SK-N-MC (cell line): ENCODE measurements around the gene MSANTD2.

ENCODE experiments used
- DNase-seq: peaks from one replicate; pipeline ENCODE4 v3.0.0-alpha.2; 2011; ENCODE audit warnings: low read depth, low spot score
- H3K27ac ChIP-seq: fragments of 200-600 bp; sonication (generic); 2 replicates; pipeline ENCODE4 v1.5.1; 2016; ENCODE audit warnings: mixed run types
- H3K36me3 ChIP-seq: fragments of 200-600 bp; sonication (generic); 2 replicates; pipeline ENCODE4 v1.6.1; 2017; ENCODE audit warnings: antibody characterized with exemption, low read length, mixed read lengths; ENCODE audit not compliant: insufficient read depth
- H3K4me3 ChIP-seq: fragments of 200-600 bp; sonication (generic); 2 replicates; pipeline ENCODE4 v1.5.1; 2016
- H3K9ac ChIP-seq: fragments of 200-600 bp; sonication (generic); 2 replicates; pipeline ENCODE4 v1.8.0; 2017; ENCODE audit warnings: mixed run types, mixed read lengths; ENCODE audit not compliant: insufficient read length
- H3K9me3 ChIP-seq: fragments of 200-600 bp; sonication (generic); 2 replicates; pipeline ENCODE4 v1.6.1; 2017; ENCODE audit warnings: low read depth, mild to moderate bottlenecking, antibody characterized with exemption, low read length, moderate library complexity, mixed read lengths
- EZH2 ChIP-seq: fragments of 200-600 bp; sonication (generic); IDR thresholded peaks from one replicate; pipeline ENCODE4 v1.6.1; 2017; ENCODE audit warnings: antibody characterized with exemption
- FOXP2 ChIP-seq: optimal IDR thresholded peaks from 2 replicates; pipeline ENCODE3; 2011; ENCODE audit warnings: mild to moderate bottlenecking, moderate library complexity; ENCODE audit not compliant: insufficient read depth; ENCODE audit errors: extremely low read length, control extremely low read depth
- POLR2AphosphoS5 ChIP-seq: IDR thresholded peaks from 2 replicates; pipeline ENCODE4 v1.6.1; 2012; ENCODE audit warnings: mild to moderate bottlenecking, low read depth, low read length, borderline replicate concordance

Gene MSANTD2

DNA sequence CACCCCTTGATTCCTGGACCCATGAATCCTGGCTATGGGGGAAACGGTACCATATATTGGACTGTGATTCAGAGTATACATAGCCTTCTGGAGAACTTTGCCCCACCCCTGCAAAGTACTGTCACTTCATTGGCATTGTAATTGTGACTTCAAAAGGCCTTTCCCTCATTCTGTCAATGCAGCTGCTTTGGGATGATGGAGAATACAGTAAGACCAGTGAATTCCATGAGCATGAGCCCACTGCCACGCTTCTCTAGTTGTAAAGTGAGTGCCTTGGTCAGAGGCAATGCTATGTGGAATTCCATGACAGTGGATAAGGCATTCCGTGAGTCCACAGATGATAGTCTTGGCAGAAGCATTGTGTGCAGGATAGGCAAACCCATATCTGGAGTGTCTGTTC, 25.7 kb upstream of the MSANTD2 start:
- H3K9me3 ChIP-seq, result no peaks in the 10 kb centered on the region
- no peak overlapping the region for H3K27ac ChIP-seq
- no peak for DNase-seq
- no peak for TF ChIP-seq POLR2AphosphoS5
- no peak for TF ChIP-seq EZH2
- no peak for TF ChIP-seq FOXP2
- H3K9ac ChIP-seq, result no peak overlapping the region
- no peak overlapping the region for H3K4me3 ChIP-seq
- no peaks in the 10 kb centered on the region for H3K36me3 ChIP-seq

DNA sequence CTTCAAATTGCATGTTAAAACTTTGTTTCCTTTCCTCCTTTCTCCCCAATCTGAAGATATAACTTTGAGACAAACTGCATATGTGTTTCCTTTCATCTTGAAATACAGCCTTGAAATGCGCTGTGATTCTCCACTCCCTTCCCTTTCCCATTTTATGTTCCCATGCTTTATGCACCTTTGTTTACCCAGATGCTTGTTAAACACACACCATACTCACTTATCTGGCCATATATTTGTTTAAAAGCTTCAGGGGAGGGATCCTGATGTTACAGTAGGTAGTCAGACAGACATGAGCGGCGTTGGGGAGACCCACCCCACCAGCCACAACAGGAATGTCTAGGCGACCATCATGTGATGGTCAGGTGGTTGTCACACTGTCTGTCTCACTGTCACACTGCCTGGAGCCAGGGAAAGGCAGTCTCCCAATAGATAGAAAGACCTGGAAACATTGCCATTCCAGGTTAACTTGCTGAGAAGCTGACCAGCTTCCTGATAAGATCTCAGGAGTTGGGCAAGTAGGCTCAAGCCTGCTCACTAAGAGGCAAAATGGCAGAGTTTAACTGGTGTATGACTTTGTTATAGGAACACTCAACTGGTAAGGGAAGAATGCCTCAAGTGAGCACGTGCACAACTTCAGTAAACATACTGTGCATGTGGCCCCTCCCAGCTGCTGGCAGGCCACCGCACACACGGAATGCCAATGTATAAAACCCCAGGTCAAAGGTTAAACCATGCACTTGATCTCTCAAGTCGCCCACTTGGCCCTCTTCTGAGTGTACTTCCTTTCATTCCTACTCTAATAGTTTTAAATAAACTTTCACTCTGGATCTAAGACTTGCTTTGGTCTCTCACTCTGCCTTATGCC, 23.5 kb upstream of the MSANTD2 start:
- H3K9me3 ChIP-seq, result no peaks in the 10 kb centered on the region
- DNase-seq, result no peak
- no peak overlapping the region for H3K4me3 ChIP-seq
- TF ChIP-seq EZH2, result no peak
- TF ChIP-seq FOXP2, result no peak
- H3K27ac ChIP-seq, result no peak overlapping the region
- no peaks in the 10 kb centered on the region for H3K36me3 ChIP-seq
- H3K9ac ChIP-seq, result no peak overlapping the region

DNA sequence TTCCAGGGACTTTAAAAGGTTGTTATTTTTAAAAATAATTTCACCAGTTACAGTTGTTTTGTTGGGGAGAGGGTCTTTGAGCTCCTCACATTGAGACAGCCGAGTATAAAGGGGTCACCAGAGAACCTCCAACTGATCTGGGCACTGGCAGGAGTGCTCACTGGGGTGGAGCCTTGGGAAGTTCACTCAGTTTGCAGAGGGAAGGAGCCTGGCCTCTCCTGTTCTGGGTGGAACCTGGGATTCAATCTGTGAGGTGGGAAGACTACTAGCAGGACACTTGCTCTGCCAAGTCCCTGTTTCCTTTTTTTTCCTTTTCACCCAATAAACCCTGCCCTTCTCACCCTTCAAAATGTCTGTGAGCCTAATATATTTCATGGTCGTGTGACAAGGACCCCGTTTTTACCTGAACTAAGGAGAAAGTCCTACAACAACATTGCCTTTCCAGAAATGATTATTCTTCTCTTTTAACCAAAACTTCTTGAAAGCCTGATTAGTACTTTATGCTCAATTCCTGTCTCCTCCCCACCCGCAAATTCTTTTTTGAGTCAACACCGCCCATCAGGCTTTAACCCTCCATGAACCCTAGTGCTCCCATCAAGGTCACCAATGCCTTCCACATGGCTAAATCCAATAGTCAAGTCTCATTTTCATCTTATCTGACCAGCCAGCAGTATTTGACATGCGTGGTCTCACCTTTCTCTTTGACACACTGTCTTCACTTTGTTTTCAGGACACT, 22.0 kb upstream of the MSANTD2 start:
- H3K27ac ChIP-seq, result no peak overlapping the region
- H3K4me3 ChIP-seq, result no peak overlapping the region
- H3K36me3 ChIP-seq, result no peaks in the 10 kb centered on the region
- H3K9me3 ChIP-seq, result no peaks in the 10 kb centered on the region
- TF ChIP-seq FOXP2 (no peak), POLR2AphosphoS5 (no peak), EZH2 (no peak)
- no peak for DNase-seq
- H3K9ac ChIP-seq, result no peak overlapping the region

DNA sequence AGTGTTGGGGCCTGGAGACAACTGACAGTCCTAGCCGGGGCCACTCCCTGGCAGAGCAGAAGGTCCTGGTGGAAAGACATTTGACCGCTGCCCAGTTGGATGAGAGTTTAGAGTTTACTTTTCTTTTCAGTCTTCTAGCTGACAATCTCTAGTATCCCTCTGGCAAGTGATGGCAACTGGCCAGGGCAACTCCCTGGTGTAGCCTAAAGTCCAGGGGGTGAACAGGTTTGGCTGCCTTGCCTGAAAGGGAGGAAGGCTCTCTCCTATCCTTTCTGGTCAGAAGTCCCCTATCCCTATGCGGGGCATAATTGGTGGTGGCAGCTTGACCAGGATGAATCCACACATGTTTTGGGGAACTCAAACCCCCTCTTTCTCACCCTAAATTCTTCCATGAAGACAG, 16.8 kb upstream of the MSANTD2 start:
- no peaks in the 10 kb centered on the region for H3K36me3 ChIP-seq
- DNase-seq, result no peak
- no peak overlapping the region for H3K9ac ChIP-seq
- TF ChIP-seq FOXP2 (no peak), EZH2 (no peak), POLR2AphosphoS5 (no peak)
- no peak overlapping the region for H3K27ac ChIP-seq
- no peaks in the 10 kb centered on the region for H3K9me3 ChIP-seq
- H3K4me3 ChIP-seq, result no peak overlapping the region

DNA sequence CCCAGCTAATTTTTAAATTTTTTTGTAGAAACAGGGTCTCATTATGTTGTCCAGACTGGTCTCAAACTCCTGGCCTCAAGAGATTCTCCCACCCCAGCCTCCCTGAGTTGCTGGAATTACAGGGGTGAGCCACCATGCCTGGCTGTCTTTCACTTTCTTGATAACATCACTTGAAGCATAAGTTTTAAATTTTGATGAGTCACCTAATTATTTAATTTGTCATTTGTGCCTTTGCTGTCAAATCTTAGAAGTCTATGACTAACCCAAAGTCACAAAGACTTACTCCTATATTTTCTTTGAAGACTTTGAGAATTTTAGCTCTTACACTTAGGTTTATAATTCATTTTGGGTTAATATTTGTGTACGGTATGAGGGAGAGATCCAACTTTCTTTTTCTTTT, 14.5 kb upstream of the MSANTD2 start:
- Histone ChIP-seq H3K36me3 (no peaks in the 10 kb centered on the region), H3K9ac (no peak overlapping the region), H3K27ac (no peak overlapping the region), H3K9me3 (no peaks in the 10 kb centered on the region), H3K4me3 (no peak overlapping the region)
- no peak for DNase-seq
- TF ChIP-seq FOXP2 (no peak), EZH2 (no peak), POLR2AphosphoS5 (no peak)

DNA sequence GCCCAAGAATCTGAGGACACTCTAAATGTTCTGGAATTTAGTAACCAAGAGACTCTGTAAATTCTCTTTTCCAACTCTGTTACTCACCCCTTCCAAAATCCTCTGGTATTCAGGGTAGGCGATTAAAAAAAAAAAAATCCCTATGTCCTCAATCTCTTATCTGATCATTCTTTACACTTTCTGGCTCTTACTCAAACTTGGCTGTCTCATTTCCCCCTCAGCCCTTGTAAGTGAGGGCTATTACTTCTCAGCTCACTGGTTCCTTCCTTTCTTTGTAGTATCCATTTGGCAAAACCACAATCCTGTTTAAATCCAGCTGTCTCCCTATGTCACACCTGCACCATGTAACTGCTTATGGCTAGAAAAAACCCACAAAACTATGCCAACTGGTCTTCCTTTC, 12.7 kb upstream of the MSANTD2 start:
- DNase-seq, result no peak
- TF ChIP-seq POLR2AphosphoS5 (no peak), FOXP2 (no peak), EZH2 (no peak)
- no peaks in the 10 kb centered on the region for H3K9me3 ChIP-seq
- no peak overlapping the region for H3K9ac ChIP-seq
- no peaks in the 10 kb centered on the region for H3K36me3 ChIP-seq
- H3K27ac ChIP-seq, result no peak overlapping the region
- H3K4me3 ChIP-seq, result no peak overlapping the region

DNA sequence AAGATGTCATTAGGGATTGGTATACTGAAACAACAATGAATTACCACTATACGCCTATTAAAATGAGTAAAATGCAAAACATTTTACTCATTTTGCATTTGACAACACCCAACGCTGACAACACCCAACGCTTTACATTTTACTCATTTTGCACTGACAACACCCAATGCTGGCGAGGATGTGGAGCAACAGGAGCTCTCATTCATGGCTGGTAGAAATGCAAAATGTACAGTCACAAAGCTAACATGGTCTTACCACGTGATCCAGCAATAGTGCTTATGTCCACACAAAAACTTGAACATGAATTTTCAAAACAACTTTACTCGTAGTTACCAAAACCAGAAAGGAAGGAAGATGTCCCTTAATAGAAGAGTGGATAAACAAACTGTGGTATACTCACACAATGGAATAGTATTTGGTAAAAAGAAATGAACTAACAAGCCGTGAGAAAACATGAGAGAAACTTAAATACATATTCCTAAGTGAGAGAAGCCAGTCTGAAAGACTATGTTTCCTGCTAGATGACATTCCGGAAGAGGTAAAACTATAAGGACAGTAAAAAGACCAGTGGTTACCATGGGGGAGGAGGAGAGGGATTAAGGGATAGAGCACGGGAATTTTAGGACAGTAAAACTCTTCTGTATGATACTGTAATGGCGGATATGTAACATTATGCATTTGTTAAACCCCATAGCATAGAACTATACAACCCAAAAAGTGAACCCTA, 11.4 kb upstream of the MSANTD2 start:
- H3K4me3 ChIP-seq, result no peak overlapping the region
- DNase-seq, result no peak
- H3K36me3 ChIP-seq, result no peaks in the 10 kb centered on the region
- no peak overlapping the region for H3K9ac ChIP-seq
- H3K27ac ChIP-seq, result no peak overlapping the region
- TF ChIP-seq POLR2AphosphoS5, result no peak
- TF ChIP-seq FOXP2, result no peak
- no peak for TF ChIP-seq EZH2
- no peaks in the 10 kb centered on the region for H3K9me3 ChIP-seq

DNA sequence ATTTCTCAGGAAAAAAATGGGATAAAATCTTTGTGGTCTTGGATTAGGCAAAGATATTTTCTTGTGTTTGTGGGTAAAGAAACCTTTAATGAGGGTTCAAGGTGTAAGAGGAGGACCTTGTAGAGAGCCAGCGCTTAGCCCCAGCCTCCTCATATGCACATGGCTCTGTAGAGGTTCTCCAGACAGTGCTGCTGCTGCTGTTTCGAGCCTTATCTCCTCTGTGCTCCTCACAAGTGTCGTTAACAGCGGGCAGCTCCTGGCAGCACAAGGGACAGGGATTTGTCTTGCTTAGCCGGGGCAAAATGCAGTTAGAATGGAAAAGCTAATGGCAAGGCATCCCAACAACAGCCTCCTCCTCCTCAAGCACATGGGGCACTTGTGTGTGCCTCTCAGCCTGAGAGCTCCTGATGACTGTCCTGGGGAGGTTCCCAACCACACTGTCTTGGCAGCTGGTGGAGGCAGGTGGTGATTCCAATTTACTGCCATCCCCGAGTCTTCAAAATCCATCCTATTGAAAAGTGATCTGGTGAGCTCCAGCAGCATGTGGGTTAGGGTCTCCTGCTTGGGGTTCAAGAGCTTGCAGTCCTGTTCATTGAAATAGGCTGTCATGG, 7.6 kb upstream of the MSANTD2 start:
- TF ChIP-seq EZH2 (no peak), POLR2AphosphoS5 (no peak), FOXP2 (no peak)
- no peak for DNase-seq
- Histone ChIP-seq H3K4me3 (no peak overlapping the region), H3K27ac (no peak overlapping the region), H3K9me3 (no peaks in the 10 kb centered on the region), H3K36me3 (no peaks in the 10 kb centered on the region), H3K9ac (no peak overlapping the region)
